GM12874 (cell line): ENCODE measurements around the gene CCDC174.

Experiments
- CTCF ChIP-seq: IDR thresholded peaks from 2 replicates; pipeline ENCODE4 v1.5.1; 2011; ENCODE audit warnings: low read depth, mild to moderate bottlenecking, control low read depth, low read length, moderate library complexity; ENCODE audit not compliant: insufficient read depth

Gene CCDC174

GRCh38 chr3:14663396-14664135 lies 12.0 kb downstream of the CCDC174 start:
- no peak for TF ChIP-seq CTCF

DNA sequence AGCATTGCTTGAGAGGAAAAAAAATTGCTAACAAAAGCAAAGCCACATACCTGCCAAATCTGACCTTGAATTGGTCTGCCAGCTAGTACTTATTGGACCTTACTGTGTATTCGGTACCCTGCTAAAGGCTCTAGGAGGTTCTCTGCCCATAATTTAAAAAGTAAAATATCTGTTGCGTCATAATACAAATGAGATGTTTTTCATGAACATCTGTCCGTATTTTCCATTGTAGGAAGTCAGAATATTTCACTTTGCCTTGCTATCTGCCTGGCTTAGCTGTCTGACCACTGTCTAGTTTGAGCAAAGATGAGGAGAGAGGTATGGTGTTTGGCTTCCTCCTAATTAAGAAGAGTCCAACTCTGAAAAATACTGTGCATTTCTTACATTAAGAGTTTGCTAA lies 12.6 kb downstream of the CCDC174 start:
- TF ChIP-seq CTCF, result no peak

- TF ChIP-seq CTCF, result no peak
Measured at GRCh38 chr3:14672588-14672987, 21.0 kb downstream of the CCDC174 start.

DNA sequence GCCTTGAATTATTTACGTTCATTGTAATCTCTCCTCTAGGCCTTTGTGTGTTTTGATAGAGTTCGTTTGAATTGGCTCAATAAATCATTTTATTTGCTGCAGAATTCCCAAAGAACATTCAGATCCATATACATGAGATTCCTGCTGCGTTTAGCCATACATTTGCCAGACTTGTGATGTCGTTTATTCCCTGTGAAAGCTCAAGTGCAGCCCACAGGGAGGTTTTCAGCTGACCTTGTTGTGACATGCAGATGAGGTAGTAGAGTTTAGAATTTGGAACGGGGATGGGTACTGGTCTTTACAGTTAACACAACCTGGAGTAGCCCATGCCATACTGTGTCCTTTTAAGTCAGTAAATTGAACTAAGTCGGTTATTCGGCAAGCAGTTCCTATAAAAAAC lies 23.3 kb downstream of the CCDC174 start, which contains the start of gene C3orf20:
Gene C3orf20, plus strand, starts transcription at position 301 of the 400 bp plus-strand sequence. CDS start 7,573 bp downstream, outside the sequence.
- no peak for TF ChIP-seq CTCF

- no peak for TF ChIP-seq CTCF
Measured at GRCh38 chr3:14676881-14677280, 25.3 kb downstream of the CCDC174 start.

DNA sequence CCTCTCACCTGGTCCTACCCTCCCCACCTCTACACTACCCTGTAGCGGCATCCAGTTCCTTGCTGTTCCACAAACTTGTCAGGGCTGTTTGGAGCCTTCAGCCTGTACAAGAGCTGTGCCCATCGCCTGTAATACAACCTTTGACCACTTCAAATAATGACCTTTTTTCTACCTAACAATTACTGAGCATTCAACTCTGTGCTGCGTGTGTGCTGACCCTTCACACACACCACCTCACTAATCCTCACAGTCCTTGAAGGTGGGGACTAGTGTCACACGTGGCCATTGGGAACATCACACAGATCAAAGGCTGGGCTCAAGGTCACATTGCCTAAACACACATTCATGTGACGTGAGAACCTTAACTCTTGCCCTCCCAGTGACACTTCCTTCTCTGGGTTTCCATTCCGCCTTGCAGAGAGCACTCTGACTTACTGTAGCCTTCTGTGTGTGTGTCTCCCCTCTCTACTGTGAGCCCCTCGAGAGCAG lies 26.5 kb downstream of the CCDC174 start:
- TF ChIP-seq CTCF, result no peak

DNA sequence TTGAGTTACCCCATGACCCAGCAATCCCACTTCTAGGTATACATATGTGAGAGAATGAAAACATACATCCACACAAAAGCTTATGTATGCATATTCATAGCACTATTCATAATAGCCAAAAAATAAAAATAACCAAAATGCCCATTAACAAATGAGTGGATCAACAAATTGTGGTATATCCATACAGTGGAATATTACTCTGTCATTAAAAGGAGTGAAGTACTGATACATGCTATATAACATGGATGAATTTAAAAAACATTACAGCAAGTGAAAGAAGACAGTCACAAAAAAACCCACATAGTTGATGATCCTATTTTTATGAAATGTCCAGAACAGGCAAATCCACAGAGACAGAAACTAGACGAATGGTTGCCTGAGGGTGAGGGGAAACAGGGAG lies 28.6 kb downstream of the CCDC174 start:
- TF ChIP-seq CTCF, result no peak
